ENCODE results near the gene PKNOX2. TPM values are rescaled to one million over a fixed set of nuclear protein-coding genes. Genes with fewer than 3 reads are reported as not detected.
"Not testable (repeated sequence)": the region's sequence is repeated elsewhere in the genome, so short reads cannot be mapped to it uniquely, and the experiment has no call there.

Gene PKNOX2
- total RNA-seq, 1 experiment from 2014 or later: 0.10 TPM

GRCh38 chr11:125201525-125202141, 37.1 kb downstream of the PKNOX2 start:
- DNase-seq (ENCODE audit: low read depth): no peak

DNA sequence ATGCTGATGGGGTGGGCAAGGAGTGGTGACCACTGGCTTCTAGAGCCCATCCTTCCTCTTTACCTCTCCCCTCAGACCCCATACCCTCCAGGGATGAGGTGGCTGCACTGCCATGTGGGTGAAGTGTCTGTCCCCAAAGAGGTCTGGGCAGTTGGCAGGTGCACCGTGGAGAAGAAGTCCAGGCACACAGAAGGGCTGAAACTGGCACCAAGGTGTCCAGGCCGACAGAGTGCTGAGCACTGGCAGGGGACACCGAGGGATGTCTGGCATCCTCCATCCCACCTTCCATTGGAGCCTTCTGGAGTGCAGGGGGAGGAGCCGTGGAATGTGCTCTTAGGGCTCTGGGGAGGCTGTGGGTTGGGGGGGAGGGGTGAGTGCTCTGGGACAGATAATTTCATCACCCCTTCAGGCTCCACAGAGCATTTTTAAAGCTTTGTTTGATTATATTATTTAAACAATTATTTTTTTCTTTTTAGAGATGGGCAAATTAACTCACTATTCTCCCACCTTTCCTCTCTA, 37.9 kb downstream of the PKNOX2 start:
- DNase-seq (ENCODE audit: low read depth): no peak

GRCh38 chr11:125202977-125203376, 38.4 kb downstream of the PKNOX2 start:
- DNase-seq (ENCODE audit: low read depth): no peak

DNA sequence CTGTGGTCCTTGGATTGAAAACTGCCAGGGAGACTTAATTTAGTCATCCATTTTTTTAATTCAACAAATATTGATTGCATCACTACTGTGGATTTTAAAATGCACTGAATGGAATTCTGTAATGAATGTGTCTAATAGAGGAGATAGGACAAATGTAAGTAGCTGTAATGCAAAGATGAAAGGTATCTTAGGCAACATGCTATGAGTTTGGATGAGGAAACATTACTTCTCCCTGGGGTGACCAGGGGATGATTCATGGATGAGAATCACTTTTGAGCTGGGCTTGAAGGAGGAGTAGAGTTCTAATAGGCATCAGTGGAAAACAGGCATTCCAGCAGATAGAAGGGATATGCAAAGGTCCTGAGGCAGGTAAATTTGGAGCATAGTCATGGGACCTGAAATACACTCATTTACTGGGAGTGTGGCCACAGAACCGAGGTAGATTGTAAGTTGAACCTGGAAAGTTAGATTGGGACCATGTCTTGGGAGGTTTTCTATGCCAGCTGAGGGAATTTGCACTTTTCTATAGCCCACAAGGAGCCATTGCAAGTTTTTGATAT, 43.4 kb downstream of the PKNOX2 start:
- DNase-seq (ENCODE audit: low read depth): no peak

DNA sequence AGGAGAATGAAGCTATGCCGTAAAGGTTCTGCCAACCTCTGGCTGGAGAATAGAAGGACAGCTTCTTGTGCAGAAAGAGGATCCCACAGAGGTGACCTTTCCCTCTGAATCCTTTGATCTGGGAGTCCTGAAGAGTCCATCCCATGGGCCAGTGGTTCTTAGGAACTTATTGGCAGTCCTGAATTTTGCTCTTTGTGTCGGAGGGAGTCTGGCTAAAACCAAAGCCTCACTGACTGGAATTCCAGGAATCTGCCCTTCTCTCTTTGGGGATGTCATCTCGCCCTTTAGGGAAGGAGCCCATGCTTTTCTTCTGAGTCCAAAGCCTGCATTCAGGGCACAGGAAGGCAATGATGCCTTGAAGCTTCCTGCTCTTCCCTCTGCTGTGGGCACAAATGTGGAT, 45.5 kb downstream of the PKNOX2 start:
- DNase-seq (ENCODE audit: low read depth): no peak

DNA sequence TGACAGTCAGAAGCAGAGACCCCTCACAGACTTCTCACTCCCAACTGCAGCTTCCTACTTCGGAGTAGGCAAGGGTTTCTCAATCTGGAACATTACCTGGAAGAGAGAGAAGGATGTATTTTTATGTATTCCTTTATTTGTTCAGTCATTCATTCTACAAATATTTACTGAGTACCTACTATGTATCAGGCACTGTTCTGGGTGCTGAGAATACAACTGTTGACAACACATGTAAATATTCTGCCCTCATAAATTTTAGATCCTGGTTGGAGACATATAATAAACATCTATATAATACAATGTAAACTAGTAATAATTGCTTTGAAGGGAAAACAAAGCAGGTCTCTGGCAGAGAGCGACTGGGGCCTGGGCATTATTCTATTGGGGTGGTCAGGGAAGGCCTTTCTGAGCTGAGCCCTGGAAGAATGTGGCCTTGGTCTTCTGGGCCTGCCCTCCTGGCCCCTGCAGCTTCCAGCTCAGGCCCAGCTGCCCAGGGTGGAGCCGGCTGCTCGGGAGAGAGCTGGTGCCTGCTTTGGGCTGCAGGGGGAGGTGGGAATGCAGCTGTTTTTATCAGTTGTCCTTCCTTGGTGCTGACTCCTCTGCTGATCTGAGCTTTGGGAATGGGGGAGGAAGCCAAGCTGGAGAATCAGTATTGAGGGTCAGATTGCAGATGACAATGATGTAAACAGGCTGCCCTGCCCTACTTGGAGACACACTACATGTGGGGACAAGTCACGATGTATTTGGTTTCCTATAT, 46.8 kb downstream of the PKNOX2 start:
- DNase-seq (ENCODE audit: low read depth): no peak

DNA sequence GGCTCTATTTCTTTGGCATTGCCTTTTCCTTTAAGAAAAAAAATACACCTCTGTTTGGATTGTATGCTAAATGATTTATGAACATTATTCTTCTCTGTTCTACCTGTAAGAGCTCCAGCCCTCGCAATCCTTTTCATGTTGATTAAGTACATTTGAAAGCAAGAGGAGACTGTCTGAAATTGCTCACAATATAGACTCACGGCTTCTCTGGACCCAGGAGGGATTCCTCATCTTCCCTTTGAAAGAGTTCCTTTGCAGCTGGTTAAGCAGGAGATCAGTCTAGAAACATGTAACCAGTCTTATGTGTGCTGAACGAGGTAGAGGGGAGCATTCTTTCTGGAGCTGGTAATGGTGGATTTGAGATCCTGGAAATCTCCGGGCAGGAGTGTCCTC, 47.4 kb downstream of the PKNOX2 start:
- no peak for DNase-seq (ENCODE audit: low read depth)

GRCh38 chr11:125214601-125215565, 50.3 kb downstream of the PKNOX2 start:
- no peak for DNase-seq (ENCODE audit: low read depth)

- no peak for DNase-seq (ENCODE audit: low read depth)
These were observed 51.4 kb downstream of the PKNOX2 start for GRCh38 chr11:125215976-125216375.

GRCh38 chr11:125218336-125218735, 53.8 kb downstream of the PKNOX2 start:
- DNase-seq (ENCODE audit: low read depth): no peak

- DNase-seq (ENCODE audit: low read depth): no peak
These were observed 56.9 kb downstream of the PKNOX2 start for GRCh38 chr11:125221461-125221860.

GRCh38 chr11:125222494-125222893, 57.9 kb downstream of the PKNOX2 start:
- no peak for DNase-seq (ENCODE audit: low read depth)

DNA sequence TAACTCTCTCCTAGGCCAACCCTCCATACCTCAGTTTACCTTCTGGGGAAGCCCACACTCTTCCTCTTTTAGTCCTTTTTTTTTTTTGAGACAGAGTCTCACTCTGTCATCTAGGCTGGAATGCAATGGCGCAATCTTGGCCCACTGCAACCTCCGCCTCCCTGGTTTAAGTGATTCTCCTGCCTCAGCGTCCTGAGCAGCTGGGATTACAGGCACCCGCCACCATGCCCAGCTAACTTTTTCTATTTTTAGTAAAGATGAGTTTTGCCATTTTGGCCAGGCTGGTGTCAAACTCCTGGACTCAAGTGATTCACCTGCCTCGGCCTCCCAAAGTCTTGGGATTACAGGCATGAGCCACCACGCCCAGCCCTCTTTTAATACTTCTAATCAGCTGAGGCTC, 58.6 kb downstream of the PKNOX2 start:
- DNase-seq (ENCODE audit: low read depth): not testable (repeated sequence)

- no peak for DNase-seq (ENCODE audit: low read depth)
These were observed 59.4 kb downstream of the PKNOX2 start for GRCh38 chr11:125223901-125224361.

DNA sequence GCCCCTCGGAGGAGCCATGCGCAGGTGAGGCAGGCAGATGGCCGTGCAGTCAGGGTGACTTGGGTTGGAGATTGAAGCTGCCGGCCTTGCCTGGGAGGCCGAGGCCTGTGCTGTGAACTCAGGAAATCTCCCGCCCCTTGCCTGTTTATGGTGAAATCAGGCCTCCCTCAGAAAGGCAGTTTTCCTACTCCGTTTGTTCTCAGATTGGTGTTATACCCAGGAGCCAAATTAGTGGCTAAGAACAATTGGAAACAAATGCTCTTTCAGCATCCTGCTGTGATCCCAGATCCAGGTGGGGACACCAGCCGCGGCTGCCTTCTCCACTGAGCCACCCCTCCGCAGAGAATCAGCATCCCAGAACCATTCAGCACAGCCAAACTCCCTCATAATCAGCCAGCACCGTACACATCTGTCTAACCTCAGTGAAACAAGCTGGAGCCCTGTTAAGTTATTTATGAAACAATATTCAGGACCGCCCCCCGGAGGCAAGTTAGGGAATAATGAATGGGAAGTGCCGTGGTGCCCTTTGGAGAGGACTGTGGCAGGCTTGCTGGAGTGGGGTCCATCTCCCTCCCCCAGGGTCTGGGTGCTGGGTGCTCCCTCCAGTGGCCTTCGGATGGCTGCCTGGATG, 60.0 kb downstream of the PKNOX2 start:
- DNase-seq (ENCODE audit: low read depth): no peak

DNA sequence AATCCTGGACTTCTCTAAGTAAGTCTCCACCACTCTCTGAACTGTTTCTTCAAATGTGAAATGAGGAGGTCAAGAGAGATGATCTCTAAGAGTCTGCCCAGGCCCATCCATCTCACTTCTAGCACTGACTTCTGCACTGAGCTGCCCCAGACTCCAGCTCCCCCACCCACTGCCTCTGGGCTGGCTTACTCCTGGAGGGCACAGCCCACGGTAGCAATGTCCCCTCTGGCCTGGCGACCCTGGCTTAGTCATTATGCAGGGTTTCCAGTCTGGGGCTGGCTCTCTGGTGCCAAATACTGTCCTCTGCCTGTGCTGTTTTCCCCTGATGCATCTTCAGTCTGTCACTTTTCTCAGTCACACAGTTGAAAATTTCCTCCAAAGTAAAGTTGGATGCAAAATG, 60.9 kb downstream of the PKNOX2 start:
- no peak for DNase-seq (ENCODE audit: low read depth)

- no peak for DNase-seq (ENCODE audit: low read depth)
These were observed 61.5 kb downstream of the PKNOX2 start for GRCh38 chr11:125226031-125226430.

GRCh38 chr11:125226706-125227105, 62.2 kb downstream of the PKNOX2 start:
- no peak for DNase-seq (ENCODE audit: low read depth)

DNA sequence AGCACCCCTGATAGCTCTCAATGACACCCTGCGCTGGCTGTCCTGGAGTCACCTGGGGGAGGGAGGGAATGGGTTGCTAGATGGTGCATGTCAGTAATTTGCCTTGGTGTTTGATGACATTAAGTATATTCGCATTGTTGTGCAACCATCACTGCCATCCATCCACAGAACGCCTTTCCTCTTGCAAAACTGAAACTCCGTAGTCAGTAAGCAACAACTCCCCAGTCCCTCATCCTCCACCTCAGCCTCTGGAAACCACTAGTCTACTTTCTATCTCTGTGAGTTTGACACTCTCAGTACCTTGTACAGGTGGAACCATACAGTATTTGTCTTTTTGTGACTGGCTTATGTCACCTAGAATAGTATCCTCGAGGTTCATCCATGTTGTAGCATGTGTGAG, 62.6 kb downstream of the PKNOX2 start:
- no peak for DNase-seq (ENCODE audit: low read depth)

GRCh38 chr11:125228445-125228844, 63.9 kb downstream of the PKNOX2 start:
- no peak for DNase-seq (ENCODE audit: low read depth)

DNA sequence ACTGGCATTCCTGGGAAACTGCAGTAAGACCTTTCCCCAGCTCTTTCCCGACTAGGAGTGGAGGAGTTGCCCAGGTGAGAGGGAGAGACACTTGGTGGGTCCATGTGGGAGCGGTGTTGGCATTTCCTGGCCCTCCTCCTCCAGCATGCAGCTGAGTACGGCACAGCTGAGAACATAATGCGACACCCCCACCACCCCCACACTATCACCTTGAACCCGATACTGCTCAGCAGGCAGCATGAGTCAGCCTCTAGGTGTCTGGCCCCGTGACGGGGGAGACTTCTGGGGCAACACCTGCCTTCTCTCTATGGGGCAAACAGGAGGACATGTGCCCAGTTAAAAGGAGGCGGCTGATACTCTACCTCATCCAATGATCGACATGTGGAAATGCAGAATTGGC, 64.4 kb downstream of the PKNOX2 start:
- DNase-seq (ENCODE audit: low read depth): no peak

All from HT1080 (cell line).